GM19035 (cell line): ENCODE data around the gene TRIO.
A peak's percentile ranks its signal among the peaks of the same experiment; 100 is the strongest.

Source experiments
- ATAC-seq: cut with Tn5 transposase; IDR thresholded peaks from one replicate; pipeline ENCODE4 v1.9.1; 2021; ENCODE audit not compliant: unreplicated experiment

TRIO gene

DNA sequence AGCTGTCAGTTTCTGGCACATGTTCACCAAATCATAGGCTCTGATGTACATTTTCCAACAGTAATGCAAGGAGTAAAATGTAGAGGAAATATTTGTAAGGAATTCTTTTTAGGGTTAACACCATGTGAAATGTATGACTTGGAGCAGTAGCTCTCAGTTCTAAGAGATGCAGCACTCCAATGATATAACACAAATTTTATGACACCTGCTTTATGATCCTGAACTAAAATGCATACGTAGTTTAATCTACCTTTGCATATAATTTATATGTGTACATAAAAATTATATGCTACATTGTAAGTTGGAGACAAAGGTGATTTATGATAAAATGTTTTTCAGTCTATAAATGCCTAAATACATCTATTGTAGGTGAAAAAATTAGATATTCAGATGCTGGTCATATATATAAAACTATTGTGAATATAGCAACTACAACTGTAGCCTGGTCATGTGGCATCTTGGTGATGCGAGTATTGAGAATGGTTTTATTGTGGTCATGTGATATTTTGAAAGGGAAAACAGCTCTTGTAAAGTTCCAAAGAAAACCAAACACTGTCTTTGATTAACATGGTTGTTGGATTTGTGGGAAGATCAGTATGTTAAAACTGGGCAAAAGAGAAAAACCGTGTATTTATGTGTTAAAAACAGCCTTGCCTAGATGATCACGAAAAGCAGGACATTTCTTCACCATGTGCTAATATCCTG, 171.0 kb downstream of the TRIO start:
- no peak for ATAC-seq

- no peak for ATAC-seq
Measured at GRCh38 chr5:14316471-14316870, 173.3 kb downstream of the TRIO start.

DNA sequence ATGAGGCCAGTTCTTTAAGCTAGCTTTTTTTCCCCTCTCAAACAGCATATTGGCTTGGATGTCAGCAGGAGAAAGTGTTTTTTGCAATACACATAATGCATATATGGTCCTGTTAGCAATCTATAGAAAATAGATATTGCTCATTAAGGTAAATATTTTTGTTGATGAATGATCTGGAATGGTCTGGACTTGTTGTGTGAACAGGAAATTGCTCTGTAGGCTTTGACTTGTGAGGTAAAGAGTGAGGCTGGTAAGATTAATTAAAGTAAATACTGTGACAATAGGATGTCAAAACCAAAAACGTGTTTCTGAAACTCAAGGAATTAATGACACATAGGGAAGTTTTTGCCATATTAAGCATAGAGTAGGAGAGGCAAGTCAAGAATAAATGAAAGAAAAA, 176.0 kb downstream of the TRIO start:
- no peak for ATAC-seq

- ATAC-seq: no peak
Measured at GRCh38 chr5:14321936-14322335, 178.8 kb downstream of the TRIO start.

DNA sequence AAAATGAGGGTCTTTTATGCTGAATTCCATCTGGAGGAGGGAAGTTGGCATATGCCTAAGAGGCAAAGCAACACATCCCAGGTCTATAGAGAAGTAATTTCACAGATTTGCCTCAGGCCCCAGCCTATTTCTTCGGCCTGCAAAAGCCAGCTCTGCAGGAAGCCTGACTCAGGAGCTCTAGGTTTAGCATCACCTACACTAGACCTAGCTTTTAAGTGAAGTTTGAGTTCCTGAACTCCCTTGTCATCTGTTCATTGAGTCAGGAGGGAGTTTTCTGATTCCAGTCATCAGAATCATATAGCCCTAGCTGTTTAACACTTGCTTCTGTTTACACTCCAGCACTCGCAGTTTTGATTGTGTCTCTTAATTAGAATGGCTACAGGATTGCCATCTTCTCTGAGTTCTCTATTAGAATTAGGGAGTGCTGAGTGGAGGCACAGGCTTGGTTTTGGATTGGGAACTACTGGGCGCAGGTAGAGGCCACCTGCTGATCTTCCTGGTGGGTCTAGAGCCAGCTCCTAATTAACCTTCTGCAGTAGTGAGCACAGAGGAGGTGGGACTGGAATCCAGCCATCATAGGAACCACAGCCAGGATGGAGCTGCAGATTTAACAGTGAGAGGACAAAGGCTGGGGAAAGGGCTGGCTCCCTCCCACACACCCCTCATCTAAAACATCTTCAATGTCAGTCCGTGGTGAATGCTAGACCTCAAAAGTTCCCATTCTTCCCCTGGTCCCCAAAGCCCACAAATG, 179.5 kb downstream of the TRIO start:
- ATAC-seq: no peak

DNA sequence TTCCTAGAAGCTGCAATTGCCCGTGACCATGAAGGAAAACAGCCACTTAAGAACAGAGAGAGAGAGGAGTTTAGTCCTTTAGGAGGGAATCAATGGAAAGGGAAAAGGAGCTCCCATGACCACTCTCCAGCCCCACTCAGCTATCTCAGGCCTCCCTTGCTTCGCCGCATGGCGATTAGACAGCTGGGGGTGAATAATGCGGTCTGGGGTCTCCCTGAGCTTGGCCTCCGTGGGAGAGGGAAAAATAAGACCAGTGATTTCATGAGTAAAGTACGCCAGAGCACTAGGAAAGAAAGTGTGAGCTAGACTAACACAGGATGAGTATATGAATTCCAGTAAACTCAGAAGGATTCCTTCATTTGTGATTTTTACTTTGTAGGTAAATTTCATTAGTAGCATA, 180.3 kb downstream of the TRIO start:
- ATAC-seq: no peak

GRCh38 chr5:14325369-14325768, 182.2 kb downstream of the TRIO start:
- ATAC-seq: no peak

GRCh38 chr5:14326035-14326903, 183.1 kb downstream of the TRIO start:
- ATAC-seq: no peak

DNA sequence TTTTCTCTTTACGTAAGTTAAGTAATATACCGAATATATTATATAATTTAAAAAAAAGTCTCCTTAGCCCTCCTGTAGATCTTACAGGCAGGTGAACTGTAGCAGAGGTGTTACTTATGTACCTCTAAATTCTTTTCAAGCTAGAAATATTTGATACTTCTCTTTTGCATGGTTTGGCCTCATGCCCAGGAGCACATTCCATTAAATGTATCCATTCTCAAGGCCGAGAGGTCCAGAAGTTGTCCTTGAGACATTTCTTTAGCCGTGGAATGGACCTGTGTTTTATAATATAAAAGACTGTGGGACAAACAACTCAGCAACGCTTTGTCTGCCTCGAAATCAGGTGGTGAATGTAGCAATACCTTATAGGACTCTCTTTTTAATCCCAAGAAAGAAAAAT, 184.5 kb downstream of the TRIO start:
- ATAC-seq: no peak

- no peak for ATAC-seq
Measured at GRCh38 chr5:14328144-14328543, 185.0 kb downstream of the TRIO start.

- ATAC-seq: no peak
Measured at GRCh38 chr5:14330291-14330690, 187.1 kb downstream of the TRIO start.

DNA sequence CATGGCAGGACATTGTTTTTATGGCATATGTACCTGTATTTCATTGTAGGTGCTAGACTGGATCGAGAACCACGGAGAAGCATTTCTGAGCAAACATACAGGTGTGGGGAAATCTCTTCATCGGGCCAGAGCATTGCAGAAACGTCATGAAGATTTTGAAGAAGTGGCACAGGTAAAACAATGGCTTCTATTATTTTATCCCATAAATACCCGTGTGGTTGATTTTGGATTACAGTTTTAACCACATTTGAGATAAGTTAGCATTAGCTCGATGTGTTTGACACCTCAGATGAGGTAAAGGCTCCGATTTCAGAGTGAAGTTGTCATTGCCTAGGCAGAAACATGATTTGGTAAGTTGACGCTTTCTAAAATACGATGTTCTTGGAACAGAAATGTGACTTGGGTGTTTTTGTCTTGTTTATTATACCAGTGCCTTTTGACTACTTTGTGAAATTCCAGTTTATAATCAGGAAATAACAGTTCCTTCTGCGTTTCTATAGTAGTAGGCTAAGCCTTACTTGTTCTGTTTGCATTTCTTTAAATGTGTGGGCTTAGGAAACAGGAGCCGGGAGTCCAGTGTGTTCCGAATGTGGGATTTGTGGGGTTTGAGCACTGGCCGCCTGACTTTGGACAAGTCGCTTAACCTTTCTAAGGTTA, 187.7 kb downstream of the TRIO start:
- no peak for ATAC-seq

DNA sequence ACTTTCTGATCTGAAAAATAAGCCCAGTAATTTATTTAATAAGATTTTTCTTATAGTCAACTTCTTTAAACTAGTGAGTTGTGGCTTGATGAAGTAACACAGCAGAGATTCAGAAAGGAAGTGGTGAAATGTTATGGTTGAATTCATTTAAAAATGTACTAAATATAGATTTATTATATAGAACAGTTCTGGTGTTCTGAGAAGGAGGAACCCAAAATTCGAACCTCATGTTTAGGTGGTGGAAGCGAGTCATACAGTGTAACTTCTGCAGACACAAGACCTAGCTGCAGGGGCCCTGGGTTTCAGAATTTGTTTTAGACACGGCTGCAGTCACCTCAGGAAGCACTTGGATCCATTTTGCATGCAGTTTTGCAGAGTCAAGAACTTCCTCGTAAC, 188.2 kb downstream of the TRIO start:
- peak; percentile 62 for ATAC-seq

DNA sequence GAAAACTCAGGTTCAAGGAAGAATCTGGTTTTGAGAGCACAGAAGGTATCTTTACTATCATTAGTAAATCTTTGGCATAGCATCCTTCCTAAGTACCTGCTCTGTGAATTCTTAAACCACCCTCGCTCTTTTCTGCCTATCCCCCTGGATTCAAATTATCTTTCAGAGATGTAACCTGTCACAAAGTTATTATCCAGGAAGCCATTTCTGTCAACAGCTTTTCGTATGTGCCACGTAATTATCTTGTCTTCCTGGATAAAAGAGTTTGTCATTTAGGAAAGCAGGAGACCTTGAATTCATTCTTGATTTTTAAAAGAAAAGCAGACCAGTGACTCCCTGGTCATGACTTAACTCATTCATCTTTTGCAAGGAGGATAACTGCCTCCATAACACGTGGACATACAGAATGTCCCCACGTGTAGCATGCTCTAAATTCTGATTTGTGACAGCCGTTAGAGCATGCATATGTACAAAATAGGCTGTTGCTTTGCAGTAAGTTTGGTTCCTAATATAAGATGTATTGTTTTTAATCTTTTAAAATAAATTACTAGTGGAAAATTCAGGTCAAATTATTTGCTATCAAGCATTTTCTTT, 189.0 kb downstream of the TRIO start:
- no peak for ATAC-seq

DNA sequence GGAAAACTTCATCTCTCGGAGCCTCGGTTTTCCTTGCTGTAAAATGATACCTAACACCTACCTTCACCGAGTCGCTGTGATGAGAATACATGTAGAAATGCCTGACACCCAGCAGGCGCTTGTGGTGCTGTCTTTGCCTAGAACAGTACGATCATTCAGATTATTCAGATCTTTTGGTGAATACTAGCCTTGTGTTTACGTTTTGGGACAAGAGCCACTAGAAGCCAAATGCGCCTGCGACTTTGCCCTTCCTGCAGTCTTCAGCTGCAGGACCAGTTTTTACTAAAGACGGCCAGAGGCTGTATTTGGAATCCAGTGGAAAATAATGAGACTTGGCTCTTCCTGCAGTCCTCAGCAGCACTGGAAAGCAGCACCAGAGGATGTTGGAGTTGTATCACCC, 189.6 kb downstream of the TRIO start:
- no peak for ATAC-seq

- ATAC-seq: no peak
Measured at GRCh38 chr5:14337593-14337992, 194.5 kb downstream of the TRIO start.

- no peak for ATAC-seq
Measured at GRCh38 chr5:14339468-14339867, 196.3 kb downstream of the TRIO start.

DNA sequence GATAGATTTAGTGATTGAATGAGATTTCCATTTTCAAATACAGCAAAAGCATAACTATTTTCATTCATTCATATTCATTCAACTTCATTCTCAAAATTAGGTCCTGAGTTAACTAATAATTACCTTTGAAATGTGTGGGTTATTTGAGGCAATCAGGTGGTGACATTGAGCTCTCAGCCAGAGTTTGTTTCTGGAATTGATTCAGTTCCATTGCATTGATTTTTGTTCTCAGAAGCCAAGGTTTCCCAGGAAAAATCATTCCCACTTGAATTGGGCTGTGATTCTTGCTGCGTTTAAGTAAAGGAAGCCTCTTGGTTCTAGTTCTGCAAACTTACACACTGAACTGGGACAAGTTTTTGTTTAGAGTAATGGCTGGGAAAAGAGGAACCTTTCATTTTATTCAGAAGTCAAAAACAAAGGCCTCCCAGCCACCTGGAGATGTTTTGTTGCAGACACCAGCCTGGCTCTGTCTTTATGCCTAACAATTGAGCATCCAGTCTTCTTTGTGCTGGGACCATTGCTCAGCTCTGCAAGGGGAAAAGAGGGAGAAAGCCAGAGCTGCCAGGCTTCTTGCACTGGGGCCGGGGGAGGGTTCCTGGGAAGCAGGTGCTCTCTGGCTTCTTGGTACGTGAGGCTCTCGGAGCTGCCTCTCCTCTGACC, 198.6 kb downstream of the TRIO start:
- ATAC-seq: peak; percentile 15

GRCh38 chr5:14342306-14342705, 199.2 kb downstream of the TRIO start:
- ATAC-seq: peak; percentile 89

GRCh38 chr5:14343376-14343775, 200.2 kb downstream of the TRIO start:
- ATAC-seq: no peak
